Right lobe of liver (tissue), 6 donors: ENCODE results near the gene WHRN. TPM values are rescaled to one million over a fixed set of nuclear protein-coding genes. Genes with fewer than 3 reads are reported as not detected.

Experiments used
- ATAC-seq, 4 donors: fragments of 200-7000 bp; cut with Tn5 transposase; one replicate each; pipeline ENCODE4 v1.9.1; 2020; ENCODE audit warnings: mild to moderate bottlenecking in 4 of 4, moderate library complexity in 4 of 4
- DNase-seq, 3 donors: peaks; one replicate each; pipeline ENCODE4 v3.0.0-alpha.2; 2020
- H3K27ac ChIP-seq, 3 donors: fragments of 200-600 bp; one replicate each; pipeline ENCODE4 v1.8.0; 2022
- H3K27me3 ChIP-seq, 2 donors: fragments of 200-600 bp; one replicate each; pipeline ENCODE4 v1.8.0; 2022
- H3K36me3 ChIP-seq, 4 donors: fragments of 200-600 bp; sonication (generic) in 1 of 4; one replicate each; pipeline versions ENCODE4 v1.5.1 to v1.8.0; 2017 to 2022; ENCODE audit warnings: control low read depth in 1 of 4
- H3K4me1 ChIP-seq, 4 donors: fragments of 200-600 bp; sonication (generic) in 1 of 4; one replicate each; pipeline versions ENCODE4 v1.5.1 to v1.8.0; 2017 to 2022; ENCODE audit warnings: control low read depth in 1 of 4
- H3K4me3 ChIP-seq, 3 donors: fragments of 200-600 bp; one replicate each; pipeline ENCODE4 v1.8.0; 2022
- H3K9me3 ChIP-seq, 4 donors: fragments of 200-600 bp; sonication (generic) in 1 of 4; one replicate each; pipeline versions ENCODE4 v1.5.1 to v1.8.0; 2017 to 2022; ENCODE audit warnings: control low read depth in 1 of 4
- CTCF ChIP-seq, 4 donors: fragments of 200-600 bp in 3 of 4; fragments of 450-650 bp in 1 of 4; IDR thresholded peaks; one replicate each; pipeline versions ENCODE4 v1.5.1 to v1.8.0; 2016 to 2022; ENCODE audit warnings: antibody characterized with exemption in 4 of 4, mild to moderate bottlenecking in 2 of 4
- POLR2A ChIP-seq: fragments of 450-650 bp; IDR thresholded peaks from one replicate; pipeline ENCODE4 v1.6.1; 2017; ENCODE audit warnings: antibody characterized with exemption, mild to moderate bottlenecking
- WGBS: methylation state at CpG from one replicate; pipeline ENCODE4 v1.1.6; 2018; ENCODE audit warnings: low coverage, low lambda C conversion rate; ENCODE audit not compliant: insufficient coverage; ENCODE audit errors: missing lambda C conversion rate; 5-methylcytosine and 5-hydroxymethylcytosine counted together
- intact Hi-C, 2 donors: fragments of 100-400 bp; cut with DNase I; formaldehyde crosslinking; loops; one replicate each; pipeline versions ENCODE4 v1.11.2 to v1.14.1; 2022
- total RNA-seq, 6 experiments: library from RNA; depleted of rRNA in 2 of 6; stranded (reverse); fragments of >200 nt in 2 of 6; fragmentation: NEBNext Ultra II Directional in 3 of 6; extraction: Animal tissue kit (Norgen Biotek cat#: 25700) in 3 of 6; gene quantifications; one replicate each; pipeline versions ENCODE4 v1.1.0 to v1.2.4, GENCODE V29; 2016 to 2023
- donor health status: DM: no; HTN: yes; CAD: no.
- donor health status: DM: no; HTN: no; CAD: no.
- donor health status: DM: no; HTN: no; CAD: no.
- donor health status: DM: no; HTN: yes; CAD: no.
- donor health status: DM: no; HTN: yes; CAD: no.

The WHRN gene
- total RNA-seq, 6 experiments from 2014 or later = 2.1 to 3.7 (median 2.7) TPM

DNA sequence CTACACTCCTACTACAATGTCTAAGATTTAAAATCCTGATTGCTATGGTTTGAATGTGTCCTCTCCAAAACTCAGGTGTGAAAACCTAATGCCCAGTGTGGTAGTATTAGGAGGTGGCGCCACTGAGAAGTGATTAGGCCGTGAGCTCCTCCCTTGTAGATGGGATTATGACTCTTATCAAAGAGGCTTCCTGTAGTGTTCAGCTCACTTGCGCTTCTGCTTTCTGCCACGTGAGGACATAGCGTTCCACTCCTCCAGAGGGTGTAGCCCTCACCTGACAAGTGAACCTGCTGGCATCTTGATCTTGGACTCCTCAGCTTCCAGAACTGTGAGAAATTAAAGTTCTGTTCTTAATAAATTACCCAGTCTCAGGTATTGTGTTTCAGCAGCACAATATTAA lies 33.0 kb upstream of the WHRN start:
- whole genome bisulfite sequencing = no CpG with 5 or more reads among the region's 5 CpGs
- peak; percentile 59 to 78 (median 68) for ATAC-seq
- intact Hi-C loops = no loop called here
- no peak overlapping the region for H3K4me3 ChIP-seq
- peak in 3 of 4 donors; percentile 8 to 21 (median 18) for TF ChIP-seq CTCF (IDR thresholded peaks at IDR 0.05)
- TF ChIP-seq POLR2A = no peak
- H3K9me3 ChIP-seq = no peaks in the 10 kb centered on the region
- H3K27me3 ChIP-seq = no peaks in the 10 kb centered on the region
- H3K4me1 ChIP-seq = no peaks in the 10 kb centered on the region
- no peaks in the 10 kb centered on the region for H3K36me3 ChIP-seq
- no peak overlapping the region for H3K27ac ChIP-seq
- DNase-seq = no peak

GRCh38 chr9:114532561-114533237 lies 27.4 kb upstream of the WHRN start:
- Histone ChIP-seq H3K36me3 (no peaks in the 10 kb centered on the region), H3K9me3 (no peaks in the 10 kb centered on the region), H3K27ac (no peak overlapping the region), H3K4me1 (no peaks in the 10 kb centered on the region), H3K27me3 (no peaks in the 10 kb centered on the region), H3K4me3 (no peak overlapping the region)
- WGBS = 40% methylated on average over 11 of the region's 13 CpGs
- intact Hi-C loops = no loop called here
- ATAC-seq (no peak), DNase-seq (no peak)
- TF ChIP-seq POLR2A = no peak
- no peak for TF ChIP-seq CTCF (IDR thresholded peaks at IDR 0.05)

DNA sequence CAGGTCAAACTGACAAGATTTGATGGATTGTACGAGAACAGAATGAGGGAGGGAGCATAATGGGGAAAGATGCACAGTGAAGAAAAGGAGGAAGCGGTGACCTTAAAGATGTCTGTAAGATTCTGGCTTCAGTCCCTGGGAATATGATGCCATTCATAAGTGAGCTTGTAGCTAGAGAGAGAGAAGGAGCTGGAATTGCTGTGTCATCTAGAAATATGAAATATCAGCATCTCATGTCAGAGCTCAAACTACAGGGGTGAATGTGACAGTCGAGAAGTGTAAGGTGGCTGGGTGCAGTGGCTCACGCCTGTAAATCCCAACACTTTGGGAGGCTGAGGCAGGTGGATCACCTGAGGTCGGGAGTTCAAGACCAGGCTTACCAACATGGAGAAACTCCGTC lies 24.0 kb upstream of the WHRN start:
- no peak for ATAC-seq
- no peak overlapping the region for H3K27ac ChIP-seq
- TF ChIP-seq CTCF (IDR thresholded peaks at IDR 0.05) (no peak), POLR2A (no peak)
- no peak for DNase-seq
- H3K4me3 ChIP-seq = no peak overlapping the region
- intact Hi-C loops = no loop called here
- 68% methylated on average over 2 of the region's 6 CpGs for WGBS
- no peaks in the 10 kb centered on the region for H3K4me1 ChIP-seq
- H3K9me3 ChIP-seq = no peaks in the 10 kb centered on the region
- H3K27me3 ChIP-seq = no peaks in the 10 kb centered on the region
- no peaks in the 10 kb centered on the region for H3K36me3 ChIP-seq

- no peaks in the 10 kb centered on the region for H3K9me3 ChIP-seq
- WGBS = 60% methylated on average over 2 of the region's 2 CpGs
Observed at GRCh38 chr9:114526807-114527206, 21.5 kb upstream of the WHRN start.

More at GRCh38 chr9:114526807-114527206, 21.5 kb upstream of the WHRN start:
- Histone ChIP-seq H3K36me3 (no peaks in the 10 kb centered on the region), H3K27ac (no peak overlapping the region), H3K27me3 (no peaks in the 10 kb centered on the region), H3K4me1 (no peaks in the 10 kb centered on the region), H3K4me3 (no peak overlapping the region)
- TF ChIP-seq CTCF (IDR thresholded peaks at IDR 0.05) (no peak), POLR2A (no peak)
- ATAC-seq (no peak), DNase-seq (no peak)
- intact Hi-C loops = no loop called here
